AG04450 (cell line): ENCODE results near the gene CCR3. TPM values are rescaled to one million over a fixed set of nuclear protein-coding genes. Genes with fewer than 3 reads are reported as not detected.

Experiments used
- CTCF ChIA-PET: fragments of 300-600, 350-600 bp; formaldehyde crosslinking; extraction: SDS; loops from one replicate; lab custom pipeline; 2022; ENCODE audit warnings: antibody characterized with exemption, inconsistent platforms; lab: Charles Lee
- POLR2A ChIA-PET: fragments of 350-600 bp; formaldehyde crosslinking; extraction: SDS; loops from one replicate; lab custom pipeline; 2021; ENCODE audit warnings: antibody characterized with exemption, inconsistent platforms; lab: Yijun Ruan, JAX
- DNase-seq: peaks from one replicate; pipeline ENCODE4 v3.0.0-alpha.2; 2011; ENCODE audit warnings: low read depth, low spot score
- H3K27ac ChIP-seq: one replicate; pipeline ENCODE4 v1.5.1; 2012; ENCODE audit warnings: low read depth, low read length, control low read depth
- H3K27me3 ChIP-seq: one replicate; pipeline ENCODE4 v1.6.0; 2012; ENCODE audit warnings: low read length; ENCODE audit not compliant: control insufficient read depth, insufficient read depth
- H3K4me3 ChIP-seq: 2 replicates; pipeline ENCODE4 v1.5.1; 2011; ENCODE audit warnings: mild to moderate bottlenecking, low read depth, low read length, control low read depth
- H3K9me3 ChIP-seq: 2 replicates; pipeline ENCODE4 v1.5.1; 2012; ENCODE audit warnings: low read length; ENCODE audit not compliant: control insufficient read depth, insufficient read depth
- polyA plus RNA-seq: library from polyadenylated mRNA; depleted of rRNA; stranded (reverse); fragments of >200 nt; gene quantifications from 2 replicates; pipeline ENCODE4 v1.2.3, GENCODE V29; 2011
- TF ChIP-seq, protein P1 (sequence below): IDR thresholded peaks from 2 replicates; pipeline ENCODE4 v1.5.1; 2011; ENCODE audit warnings: low read depth, low read length, control low read depth, inconsistent platforms

CCR3 gene
- polyA plus RNA-seq, 1 experiment: not detected

- no peak overlapping the region for H3K4me3 ChIP-seq
- H3K9me3 ChIP-seq: no peaks in the 10 kb centered on the region
- TF ChIP-seq, protein P1, sequence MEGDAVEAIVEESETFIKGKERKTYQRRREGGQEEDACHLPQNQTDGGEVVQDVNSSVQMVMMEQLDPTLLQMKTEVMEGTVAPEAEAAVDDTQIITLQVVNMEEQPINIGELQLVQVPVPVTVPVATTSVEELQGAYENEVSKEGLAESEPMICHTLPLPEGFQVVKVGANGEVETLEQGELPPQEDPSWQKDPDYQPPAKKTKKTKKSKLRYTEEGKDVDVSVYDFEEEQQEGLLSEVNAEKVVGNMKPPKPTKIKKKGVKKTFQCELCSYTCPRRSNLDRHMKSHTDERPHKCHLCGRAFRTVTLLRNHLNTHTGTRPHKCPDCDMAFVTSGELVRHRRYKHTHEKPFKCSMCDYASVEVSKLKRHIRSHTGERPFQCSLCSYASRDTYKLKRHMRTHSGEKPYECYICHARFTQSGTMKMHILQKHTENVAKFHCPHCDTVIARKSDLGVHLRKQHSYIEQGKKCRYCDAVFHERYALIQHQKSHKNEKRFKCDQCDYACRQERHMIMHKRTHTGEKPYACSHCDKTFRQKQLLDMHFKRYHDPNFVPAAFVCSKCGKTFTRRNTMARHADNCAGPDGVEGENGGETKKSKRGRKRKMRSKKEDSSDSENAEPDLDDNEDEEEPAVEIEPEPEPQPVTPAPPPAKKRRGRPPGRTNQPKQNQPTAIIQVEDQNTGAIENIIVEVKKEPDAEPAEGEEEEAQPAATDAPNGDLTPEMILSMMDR: no peak
- DNase-seq: no peak
- CTCF ChIA-PET: no interaction called here
- H3K27ac ChIP-seq: no peak overlapping the region
- POLR2A ChIA-PET: no interaction called here
- peaks cover 8% of the 10 kb centered on the region for H3K27me3 ChIP-seq
Measured at GRCh38 chr3:46239952-46240351, 2.3 kb upstream of the CCR3 start.

GRCh38 chr3:46243560-46243959 lies 1.3 kb downstream of the CCR3 start:
- TF ChIP-seq, protein P1: no peak
- Histone ChIP-seq H3K9me3 (no peaks in the 10 kb centered on the region), H3K4me3 (no peak overlapping the region), H3K27ac (no peak overlapping the region), H3K27me3 (peaks cover 8% of the 10 kb centered on the region)
- DNase-seq: no peak
- POLR2A ChIA-PET: no interaction called here
- CTCF ChIA-PET: no interaction called here

DNA sequence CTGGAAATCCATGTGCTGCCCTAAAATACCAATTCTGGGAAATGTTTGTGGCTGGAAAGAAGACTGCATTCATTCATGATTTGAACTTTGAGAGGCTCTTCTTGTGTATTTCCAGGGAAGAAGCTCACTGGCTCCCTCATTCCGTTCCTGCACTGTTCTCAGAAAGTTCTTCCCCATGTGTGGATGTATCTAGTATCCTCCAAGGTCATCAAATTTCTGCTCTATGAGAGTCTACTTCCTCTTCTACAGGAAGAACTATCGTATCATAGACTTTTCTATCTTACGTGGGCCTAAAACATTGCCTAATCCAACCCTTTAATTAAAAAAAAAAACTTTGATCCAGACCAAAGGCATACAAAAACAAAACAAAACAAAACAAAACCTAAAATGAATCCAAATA lies 2.9 kb downstream of the CCR3 start:
- Histone ChIP-seq H3K27me3 (peaks cover 4% of the 10 kb centered on the region), H3K27ac (no peak overlapping the region), H3K9me3 (no peaks in the 10 kb centered on the region), H3K4me3 (no peak overlapping the region)
- TF ChIP-seq, protein P1: no peak
- DNase-seq: no peak
- ChIA-PET POLR2A (no interaction called here), CTCF (no interaction called here)

- Histone ChIP-seq H3K4me3 (no peak overlapping the region), H3K9me3 (no peaks in the 10 kb centered on the region), H3K27me3 (no peaks in the 10 kb centered on the region), H3K27ac (no peak overlapping the region)
- CTCF ChIA-PET: no interaction called here
- TF ChIP-seq, protein P1: no peak
- POLR2A ChIA-PET: no interaction called here
- no peak for DNase-seq
Measured at GRCh38 chr3:46252980-46253379, 10.7 kb downstream of the CCR3 start.

DNA sequence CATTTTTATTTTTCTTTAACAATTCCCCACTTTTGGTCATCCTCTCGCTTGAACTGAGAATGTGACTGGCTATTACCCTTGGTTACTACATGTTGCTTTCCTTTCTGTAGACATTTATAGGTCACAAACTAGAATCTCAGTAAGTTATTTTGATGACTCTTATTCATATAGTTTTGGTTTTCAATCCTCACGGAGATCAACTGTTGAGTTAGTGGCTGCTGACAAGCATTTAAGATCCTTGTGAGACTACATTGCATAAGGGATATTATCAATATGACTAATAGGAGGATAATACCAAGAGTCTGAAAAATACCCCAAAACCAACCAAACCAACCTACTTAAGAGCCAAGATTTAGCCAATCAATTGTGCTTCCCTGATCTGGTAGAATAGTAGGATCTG lies 16.3 kb downstream of the CCR3 start:
- no peaks in the 10 kb centered on the region for H3K27me3 ChIP-seq
- DNase-seq: no peak
- H3K27ac ChIP-seq: no peak overlapping the region
- no peaks in the 10 kb centered on the region for H3K9me3 ChIP-seq
- TF ChIP-seq, protein P1: no peak
- CTCF ChIA-PET: no interaction called here
- no peak overlapping the region for H3K4me3 ChIP-seq
- POLR2A ChIA-PET: no interaction called here
